NCI-H510A treated with DMSO at 0.1 percent for 48 hours (cell line): ENCODE results near the gene COL26A1.
"Not testable (repeated sequence)": the region's sequence is repeated elsewhere in the genome, so short reads cannot be mapped to it uniquely, and the experiment has no call there.

Source experiments
- DNase-seq: peaks from one replicate; lab custom pipeline; 2025; lab: John Stamatoyannopoulos, UW

The COL26A1 gene

GRCh38 chr7:101598986-101599771 lies 236.5 kb downstream of the COL26A1 start:
- no peak for DNase-seq

GRCh38 chr7:101599787-101600186 lies 237.1 kb downstream of the COL26A1 start:
- no peak for DNase-seq

GRCh38 chr7:101602082-101602481 lies 239.4 kb downstream of the COL26A1 start:
- no peak for DNase-seq

DNA sequence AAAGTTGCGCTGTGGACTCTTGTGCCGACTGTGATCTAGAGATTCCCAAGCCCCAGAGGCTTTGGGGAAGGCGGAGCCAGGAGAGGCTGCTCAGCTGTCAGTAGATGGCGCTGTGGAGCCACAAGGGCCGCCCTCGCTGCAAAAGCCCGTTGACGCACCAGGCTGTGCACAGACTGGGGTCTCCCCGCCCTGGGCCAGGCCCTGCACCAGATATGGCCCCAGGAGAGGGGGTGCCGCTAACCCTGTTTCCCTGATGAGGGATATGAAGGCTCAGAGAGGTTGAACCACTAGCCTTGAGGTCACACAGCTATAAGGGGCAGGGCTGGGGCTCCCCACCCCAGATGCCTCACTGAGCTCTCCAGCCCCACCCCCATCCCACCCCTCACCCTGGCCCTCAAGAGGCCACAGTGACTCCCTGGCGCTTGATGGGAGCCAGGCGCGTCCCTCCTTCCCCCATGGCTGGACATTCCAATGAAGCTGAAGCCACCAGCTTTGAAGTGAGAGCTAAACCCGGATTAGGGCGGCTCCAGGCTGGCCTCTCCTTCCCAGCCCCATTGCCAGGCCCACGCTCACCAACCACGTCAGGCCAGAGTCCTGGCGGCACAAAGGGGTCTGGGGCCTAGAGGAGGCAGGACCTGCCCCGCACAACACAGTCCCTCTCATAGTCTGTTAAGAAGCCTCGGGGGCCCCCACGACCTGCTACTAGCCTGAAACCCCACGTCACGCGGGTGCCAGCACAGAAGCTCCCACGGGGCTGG lies 240.0 kb downstream of the COL26A1 start:
- DNase-seq = peak; percentile 24

- DNase-seq = no peak
Measured at GRCh38 chr7:101604331-101604933, 241.8 kb downstream of the COL26A1 start.

- not testable (repeated sequence) for DNase-seq
Measured at GRCh38 chr7:101604934-101605332, 242.3 kb downstream of the COL26A1 start.

- no peak for DNase-seq
Measured at GRCh38 chr7:101605611-101606497, 243.2 kb downstream of the COL26A1 start.

DNA sequence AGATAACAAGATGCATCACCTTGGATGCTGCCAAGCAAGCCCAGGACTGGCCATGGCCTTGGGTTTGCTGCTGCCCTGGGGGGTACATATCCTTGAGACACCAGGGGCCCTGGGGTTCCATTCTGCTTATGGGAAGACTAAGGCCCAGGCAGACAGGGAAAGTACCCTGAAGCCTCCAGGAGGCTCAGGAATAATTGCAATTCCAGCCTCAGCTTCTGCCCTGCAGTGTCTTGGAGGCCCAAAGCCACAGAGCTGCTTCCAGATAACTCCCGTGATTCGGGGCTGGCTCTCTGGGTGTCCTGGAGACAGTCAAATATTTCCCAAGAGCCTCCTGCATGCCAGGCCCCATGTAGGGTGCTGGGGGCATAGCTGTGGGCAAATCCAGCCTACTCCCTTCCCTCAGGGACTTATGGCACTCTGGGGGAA lies 243.8 kb downstream of the COL26A1 start:
- no peak for DNase-seq
